GM12865 (cell line): ENCODE measurements around the gene NUPR1.

Source experiments
- DNase-seq: peaks from one replicate; pipeline ENCODE4 v3.0.0; 2010; ENCODE audit warnings: low read depth
- H3K4me3 ChIP-seq: 2 replicates; pipeline ENCODE4 v1.5.1; 2011; ENCODE audit warnings: mild to moderate bottlenecking, low read depth, low read length, control low read depth
- CTCF ChIP-seq: IDR thresholded peaks from 2 replicates; pipeline ENCODE4 v1.5.1; 2011; ENCODE audit warnings: low read length, control low read depth, low read depth, inconsistent platforms; ENCODE audit not compliant: insufficient read depth; ENCODE audit errors: missing control alignments

The NUPR1 gene

GRCh38 chr16:28513484-28514181 lies 25.1 kb downstream of the NUPR1 start:
- H3K4me3 ChIP-seq, result no peak overlapping the region
- no peak for TF ChIP-seq CTCF
- no peak for DNase-seq

- no peak overlapping the region for H3K4me3 ChIP-seq
- no peak for TF ChIP-seq CTCF
- DNase-seq, result no peak
These were observed 26.7 kb downstream of the NUPR1 start for GRCh38 chr16:28511801-28512789.

GRCh38 chr16:28511031-28511430 lies 27.7 kb downstream of the NUPR1 start:
- no peak overlapping the region for H3K4me3 ChIP-seq
- no peak for TF ChIP-seq CTCF
- DNase-seq, result no peak

- no peak overlapping the region for H3K4me3 ChIP-seq
- no peak for DNase-seq
- TF ChIP-seq CTCF, result no peak
These were observed 33.2 kb downstream of the NUPR1 start for GRCh38 chr16:28505489-28506137.

GRCh38 chr16:28504707-28505404 lies 33.9 kb downstream of the NUPR1 start:
- H3K4me3 ChIP-seq, result no peak overlapping the region
- TF ChIP-seq CTCF, result no peak
- no peak for DNase-seq

- no peak for TF ChIP-seq CTCF
- DNase-seq, result no peak
- H3K4me3 ChIP-seq, result no peak overlapping the region
These were observed 35.1 kb downstream of the NUPR1 start for GRCh38 chr16:28503470-28504259.
